ENCODE measurements around the gene BMPR1A. TPM values are rescaled to one million over a fixed set of nuclear protein-coding genes. Genes with fewer than 3 reads are reported as not detected.

BMPR1A gene
- total and polyA plus RNA-seq, 2 of the 13 experiments (the other 11 are each of a cell fraction or from before 2014, with no cell fraction given): 17.8 to 44.2 TPM

DNA sequence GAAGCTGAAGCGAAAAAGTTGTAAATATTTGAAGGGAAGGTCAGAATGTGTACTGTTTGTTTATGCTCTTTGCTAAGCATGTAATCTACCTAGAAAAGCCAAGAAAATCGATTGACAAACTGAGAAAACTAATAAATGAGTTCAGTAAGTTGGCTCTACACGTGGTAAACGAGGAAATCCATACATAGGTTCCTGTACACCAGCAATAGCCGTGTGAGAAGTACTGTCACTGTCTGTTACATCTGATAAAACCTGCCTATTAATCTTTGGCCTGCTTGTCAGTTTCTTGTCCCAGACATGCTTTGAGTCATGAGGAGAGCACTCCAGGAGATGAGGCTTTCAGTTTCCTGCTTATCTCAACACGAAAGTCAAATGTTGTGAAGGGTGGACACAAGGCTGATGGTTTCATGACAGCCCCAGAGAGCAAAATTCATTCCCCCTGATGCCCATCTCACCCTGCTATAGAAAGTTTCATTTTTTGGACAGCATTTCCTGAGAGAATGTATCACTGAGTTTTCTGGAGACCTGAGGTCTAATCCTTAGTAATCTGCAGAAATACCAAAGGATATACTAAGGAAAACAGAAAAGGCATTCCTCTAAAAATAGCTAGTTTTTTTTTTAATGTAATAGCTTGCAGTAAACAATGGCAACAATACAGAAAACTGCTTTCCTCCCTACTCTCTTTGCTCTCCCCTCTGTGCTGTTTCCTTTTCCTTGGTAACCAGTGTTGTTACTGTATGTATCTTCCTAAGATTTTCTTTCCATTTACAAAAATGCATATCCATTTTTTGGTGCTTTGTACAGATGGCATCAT, 18.8 kb downstream of the BMPR1A start (continued):
- TF ChIP-seq ZNF577 (CRISPR knock-in tag; IDR thresholded peaks at IDR 0.05; ENCODE audit: borderline replicate concordance, low read depth): no peak
- TF ChIP-seq TBP (CRISPR knock-in tag; IDR thresholded peaks at IDR 0.05): no peak
- TF ChIP-seq IKZF5 (CRISPR knock-in tag; IDR thresholded peaks at IDR 0.05): peak; percentile 66
- no peak for TF ChIP-seq SP4 (CRISPR knock-in tag; IDR thresholded peaks at IDR 0.05)
- TF ChIP-seq NFKBIZ (CRISPR knock-in tag; IDR thresholded peaks at IDR 0.05): no peak
- TF ChIP-seq PHF21A (CRISPR knock-in tag; IDR thresholded peaks at IDR 0.05): 0 out of 2 replicates have a peak, but pooled peaks have one; percentile 55
- peak; percentile 19; the same call in 1 of the 2 replicates for TF ChIP-seq NR2C2 (CRISPR knock-in tag; IDR thresholded peaks at IDR 0.05; ENCODE audit: borderline replicate concordance)
- TF ChIP-seq CHD2 (IDR thresholded peaks at IDR 0.05; ENCODE audit: low read depth, low read length): no peak
- no peak for TF ChIP-seq ZFP90 (CRISPR knock-in tag; IDR thresholded peaks at IDR 0.05; ENCODE audit: borderline replicate concordance)
- TF ChIP-seq ATF4 (CRISPR knock-in tag; IDR thresholded peaks at IDR 0.05): no peak
- no peak for TF ChIP-seq GABPB1 (CRISPR knock-in tag; IDR thresholded peaks at IDR 0.05)
- peak; percentile 86 for TF ChIP-seq POGZ (CRISPR knock-in tag; IDR thresholded peaks at IDR 0.05)
- peak; percentile 90 for TF ChIP-seq MNT (IDR thresholded peaks at IDR 0.05)
- no peak for TF ChIP-seq SRSF9 (IDR thresholded peaks at IDR 0.05; ENCODE audit: borderline replicate concordance, insufficient read depth, low read depth, low read length, poor library complexity, severe bottlenecking)
- peak; percentile 40; the same call in 1 of the 2 replicates for TF ChIP-seq BHLHE40 (IDR thresholded peaks at IDR 0.05; ENCODE audit: low read length)
- no peak for TF ChIP-seq HIVEP1 (CRISPR knock-in tag; IDR thresholded peaks at IDR 0.05)
- no peak for TF ChIP-seq CAMTA2 (CRISPR knock-in tag; IDR thresholded peaks at IDR 0.05; ENCODE audit: borderline replicate concordance)
- TF ChIP-seq ONECUT2 (CRISPR knock-in tag; IDR thresholded peaks at IDR 0.05): peak; percentile 98
- no peak for TF ChIP-seq ZEB1 (IDR thresholded peaks at IDR 0.05; ENCODE audit: insufficient replicate concordance, low read depth)
- TF ChIP-seq, protein P1, sequence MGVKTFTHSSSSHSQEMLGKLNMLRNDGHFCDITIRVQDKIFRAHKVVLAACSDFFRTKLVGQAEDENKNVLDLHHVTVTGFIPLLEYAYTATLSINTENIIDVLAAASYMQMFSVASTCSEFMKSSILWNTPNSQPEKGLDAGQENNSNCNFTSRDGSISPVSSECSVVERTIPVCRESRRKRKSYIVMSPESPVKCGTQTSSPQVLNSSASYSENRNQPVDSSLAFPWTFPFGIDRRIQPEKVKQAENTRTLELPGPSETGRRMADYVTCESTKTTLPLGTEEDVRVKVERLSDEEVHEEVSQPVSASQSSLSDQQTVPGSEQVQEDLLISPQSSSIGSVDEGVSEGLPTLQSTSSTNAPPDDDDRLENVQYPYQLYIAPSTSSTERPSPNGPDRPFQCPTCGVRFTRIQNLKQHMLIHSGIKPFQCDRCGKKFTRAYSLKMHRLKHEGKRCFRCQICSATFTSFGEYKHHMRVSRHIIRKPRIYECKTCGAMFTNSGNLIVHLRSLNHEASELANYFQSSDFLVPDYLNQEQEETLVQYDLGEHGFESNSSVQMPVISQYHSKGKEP (CRISPR knock-in tag; IDR thresholded peaks at IDR 0.05): no peak
- TF ChIP-seq KLF9 (CRISPR knock-in tag; IDR thresholded peaks at IDR 0.05; ENCODE audit: low read depth): peak; percentile 59; the same call in 1 of the 2 replicates
- TF ChIP-seq MTA3 (CRISPR knock-in tag; IDR thresholded peaks at IDR 0.05): no peak
- TF ChIP-seq, protein P2, sequence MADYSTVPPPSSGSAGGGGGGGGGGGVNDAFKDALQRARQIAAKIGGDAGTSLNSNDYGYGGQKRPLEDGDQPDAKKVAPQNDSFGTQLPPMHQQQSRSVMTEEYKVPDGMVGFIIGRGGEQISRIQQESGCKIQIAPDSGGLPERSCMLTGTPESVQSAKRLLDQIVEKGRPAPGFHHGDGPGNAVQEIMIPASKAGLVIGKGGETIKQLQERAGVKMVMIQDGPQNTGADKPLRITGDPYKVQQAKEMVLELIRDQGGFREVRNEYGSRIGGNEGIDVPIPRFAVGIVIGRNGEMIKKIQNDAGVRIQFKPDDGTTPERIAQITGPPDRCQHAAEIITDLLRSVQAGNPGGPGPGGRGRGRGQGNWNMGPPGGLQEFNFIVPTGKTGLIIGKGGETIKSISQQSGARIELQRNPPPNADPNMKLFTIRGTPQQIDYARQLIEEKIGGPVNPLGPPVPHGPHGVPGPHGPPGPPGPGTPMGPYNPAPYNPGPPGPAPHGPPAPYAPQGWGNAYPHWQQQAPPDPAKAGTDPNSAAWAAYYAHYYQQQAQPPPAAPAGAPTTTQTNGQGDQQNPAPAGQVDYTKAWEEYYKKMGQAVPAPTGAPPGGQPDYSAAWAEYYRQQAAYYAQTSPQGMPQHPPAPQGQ (CRISPR knock-in tag; IDR thresholded peaks at IDR 0.05; ENCODE audit: borderline replicate concordance): no peak

All from HepG2 (cell line).